Transverse colon (tissue), 4 donors: ENCODE results near the gene MAGEE2. TPM values are rescaled to one million over a fixed set of nuclear protein-coding genes. Genes with fewer than 3 reads are reported as not detected.

ENCODE experiments used
- DNase-seq: peaks from one replicate; pipeline ENCODE4 v3.0.0-alpha.2; 2019
- H3K27ac ChIP-seq, 4 donors: fragments of 200-600 bp; sonication (generic); 2 replicates each; pipeline ENCODE4 v1.5.1; 2016 to 2018; ENCODE audit warnings: inconsistent platforms in 4 of 4
- H3K27me3 ChIP-seq: fragments of 200-600 bp; sonication (generic); 2 replicates; pipeline ENCODE4 v1.5.1; 2017; ENCODE audit warnings: inconsistent platforms
- H3K36me3 ChIP-seq, 4 donors: fragments of 200-600 bp; sonication (generic); 2 replicates each; pipeline ENCODE4 v1.5.1; 2017 to 2019; ENCODE audit warnings: inconsistent platforms in 4 of 4
- H3K4me1 ChIP-seq, 4 donors: fragments of 200-600 bp; sonication (generic); 2 replicates each; pipeline ENCODE4 v1.5.1; 2017 to 2020; ENCODE audit warnings: inconsistent platforms in 4 of 4
- H3K4me3 ChIP-seq, 4 donors: fragments of 200-600 bp; sonication (generic); 1 replicate in 1 of 4; 2 replicates in 3 of 4; pipeline versions ENCODE4 v1.5.1 to v1.6.1; 2017 to 2019; ENCODE audit warnings: inconsistent platforms in 4 of 4
- H3K9me3 ChIP-seq, 2 donors: fragments of 200-600 bp; sonication (generic); 2 replicates each; pipeline ENCODE4 v1.5.1; 2017 to 2019; ENCODE audit warnings: inconsistent platforms in 2 of 2
- CTCF ChIP-seq, 5 experiments: fragments of 200-600 bp in 3 of 5; fragments of 450-650 bp in 2 of 5; sonication (generic) in 3 of 5; IDR thresholded peaks; 1 replicate in 2 of 5; 2 replicates in 3 of 5; pipeline ENCODE4 v1.5.1; 2016 to 2017; ENCODE audit warnings: antibody characterized with exemption in 5 of 5, inconsistent platforms in 3 of 5, mild to moderate bottlenecking in 2 of 5, moderate library complexity in 1 of 5
- EP300 ChIP-seq: sonication (generic); formaldehyde crosslinking; IDR thresholded peaks from one replicate; pipeline ENCODE4 v1.6.1; 2017; ENCODE audit warnings: antibody characterized with exemption, low read depth
- POLR2A ChIP-seq: fragments of 450-650 bp; IDR thresholded peaks from one replicate; pipeline ENCODE4 v1.6.1; 2016; ENCODE audit warnings: antibody characterized with exemption, mild to moderate bottlenecking, moderate library complexity
- POLR2AphosphoS5 ChIP-seq, 3 donors: sonication (generic); formaldehyde crosslinking; IDR thresholded peaks; one replicate each; pipeline ENCODE4 v1.6.1; 2016; ENCODE audit warnings: antibody characterized with exemption in 3 of 3
- WGBS, 2 donors: methylation state at CpG; one replicate each; pipeline ENCODE4 v1.1.5; 2018; ENCODE audit warnings: low coverage in 1 of 2; 5-methylcytosine and 5-hydroxymethylcytosine counted together
- in situ Hi-C, 4 donors: fragments of 200-750 bp; cut with MboI; loops; one replicate each; pipeline versions ENCODE4 v1.15.0 to v1.15.1; 2017; ENCODE audit warnings: low sequenced_read_pairs in 3 of 4, low pct_ligation_motif_present in 1 of 4, low pct_unique_long_range_greater_than_20kb in 1 of 4
- intact Hi-C: fragments of 100-400 bp; cut with DNase I; formaldehyde crosslinking; loops from one replicate; pipeline ENCODE4 v1.15.1; 2023; ENCODE audit warnings: low total_unique reads
- total RNA-seq, 4 donors: library from RNA; depleted of rRNA; stranded (reverse); fragments of >200 nt; gene quantifications; one replicate each; pipeline ENCODE4 v1.1.0, GENCODE V29; 2016

MAGEE2 gene
- total RNA-seq, 4 donors from 2014 or later = not detected

- no peak overlapping the region for H3K27ac ChIP-seq
- peaks cover 3 to 6% of the 10 kb centered on the region in 2 donors for H3K9me3 ChIP-seq
- DNase-seq = no peak
- no peak overlapping the region for H3K4me3 ChIP-seq
- in situ Hi-C loops (no loop called here), intact Hi-C loops (no loop called here)
- no peak for TF ChIP-seq POLR2AphosphoS5 (IDR thresholded peaks at IDR 0.05)
- H3K4me1 ChIP-seq = peaks cover 0 to 3% (median 0%) of the 10 kb centered on the region in 4 donors
- 81% methylated on average over 2 of the region's 2 CpGs; no CpG with 5 or more reads in 1 of the 2 donors for WGBS, 2 donors
- no peaks in the 10 kb centered on the region for H3K36me3 ChIP-seq
- H3K27me3 ChIP-seq = no peaks in the 10 kb centered on the region
These were observed 36.6 kb downstream of the MAGEE2 start for GRCh38 chrX:75748431-75748830.

GRCh38 chrX:75746891-75747639, 38.0 kb downstream of the MAGEE2 start:
- intact Hi-C loops = no loop called here
- 0 to 67% methylated on average over 1 to 43 of the region's 54 CpGs for WGBS, 2 donors
- in situ Hi-C loops = no loop called here
- peak; percentile 33 for DNase-seq
- H3K36me3 ChIP-seq = no peaks in the 10 kb centered on the region
- TF ChIP-seq POLR2AphosphoS5 (IDR thresholded peaks at IDR 0.05) = no peak
- TF ChIP-seq POLR2A = no peak
- TF ChIP-seq EP300 = no peak
- no peak for TF ChIP-seq CTCF (IDR thresholded peaks at IDR 0.05)
- H3K27ac ChIP-seq = peak overlapping the region in 3 of 4 donors; percentile 50 to 63 (median 63)
- peaks cover 0 to 3% (median 0%) of the 10 kb centered on the region in 4 donors for H3K4me1 ChIP-seq
- peaks cover 3 to 6% of the 10 kb centered on the region in 2 donors for H3K9me3 ChIP-seq
- H3K27me3 ChIP-seq = no peaks in the 10 kb centered on the region
- H3K4me3 ChIP-seq = peak overlapping the region; percentile 6 to 52 (median 28)
